Gastrocnemius medialis (tissue), 4 donors: ENCODE results near the gene TNRC18. TPM values are rescaled to one million over a fixed set of nuclear protein-coding genes. Genes with fewer than 3 reads are reported as not detected.

Source experiments
- ATAC-seq, 2 donors: fragments of 150-250 bp; one replicate each; pipeline ENCODE4 v1.9.1; 2016
- DNase-seq, 2 donors: peaks; one replicate each; pipeline ENCODE4 v3.0.0-alpha.2; 2019
- H3K27ac ChIP-seq, 4 donors: fragments of 200-600 bp; sonication (generic); 1 replicate in 1 of 4; 2 replicates in 3 of 4; pipeline ENCODE4 v1.5.1; 2016 to 2018; ENCODE audit warnings: mild to moderate bottlenecking in 2 of 4, moderate library complexity in 1 of 4
- H3K27me3 ChIP-seq, 3 donors: fragments of 200-600 bp; sonication (generic) in 2 of 3; 1 replicate in 1 of 3; 2 replicates in 2 of 3; pipeline versions ENCODE4 v1.5.1 to v1.6.0; 2016 to 2019; ENCODE audit warnings: mild to moderate bottlenecking in 1 of 3, moderate library complexity in 1 of 3
- H3K36me3 ChIP-seq, 2 donors: fragments of 200-600 bp; sonication (generic) in 1 of 2; one replicate each; pipeline ENCODE4 v1.5.1; 2017 to 2018
- H3K4me1 ChIP-seq, 2 donors: fragments of 200-600 bp; sonication (generic) in 1 of 2; one replicate each; pipeline ENCODE4 v1.5.1; 2016 to 2017; ENCODE audit warnings: mild to moderate bottlenecking in 2 of 2
- H3K4me3 ChIP-seq, 4 donors: fragments of 200-600 bp; sonication (generic) in 3 of 4; 1 replicate in 1 of 4; 2 replicates in 3 of 4; pipeline ENCODE4 v1.5.1; 2016 to 2019; ENCODE audit warnings: mild to moderate bottlenecking in 2 of 4
- H3K9me3 ChIP-seq, 3 donors: fragments of 200-600 bp; sonication (generic) in 2 of 3; 1 replicate in 1 of 3; 2 replicates in 2 of 3; pipeline ENCODE4 v1.5.1; 2016 to 2019
- CTCF ChIP-seq, 5 experiments: fragments of 450-650 bp in 3 of 5; fragments of 200-600 bp in 2 of 5; sonication (generic) in 2 of 5; IDR thresholded peaks in 4 of 5; conservative IDR thresholded peaks in 1 of 5; 1 replicate in 4 of 5; 2 replicates in 1 of 5; pipeline ENCODE4 v1.5.1; 2016 to 2019; ENCODE audit warnings: antibody characterized with exemption in 5 of 5, mild to moderate bottlenecking in 3 of 5, moderate library complexity in 3 of 5
- POLR2A ChIP-seq, 2 donors: fragments of 450-650 bp; IDR thresholded peaks; one replicate each; pipeline ENCODE4 v1.6.1; 2017; ENCODE audit warnings: antibody characterized with exemption in 2 of 2, mild to moderate bottlenecking in 2 of 2, moderate library complexity in 2 of 2
- in situ Hi-C, 4 donors: fragments of 200-750 bp; cut with MboI; loops; one replicate each; pipeline versions ENCODE4 v1.15.0 to v1.8.0; 2017; ENCODE audit warnings: low sequenced_read_pairs in 4 of 4
- intact Hi-C: fragments of 100-400 bp; cut with DNase I; formaldehyde crosslinking; loops from one replicate; pipeline ENCODE4 v1.15.1; 2023; ENCODE audit warnings: low total_unique reads
- total RNA-seq, 4 donors: library from RNA; depleted of rRNA; stranded (reverse); fragments of >200 nt; gene quantifications; one replicate each; pipeline versions ENCODE4 v1.1.0 to v1.2.3, GENCODE V29; 2016

The TNRC18 gene
- total RNA-seq, 4 donors from 2014 or later, result 8.7 to 31.2 (median 20.5) TPM

DNA sequence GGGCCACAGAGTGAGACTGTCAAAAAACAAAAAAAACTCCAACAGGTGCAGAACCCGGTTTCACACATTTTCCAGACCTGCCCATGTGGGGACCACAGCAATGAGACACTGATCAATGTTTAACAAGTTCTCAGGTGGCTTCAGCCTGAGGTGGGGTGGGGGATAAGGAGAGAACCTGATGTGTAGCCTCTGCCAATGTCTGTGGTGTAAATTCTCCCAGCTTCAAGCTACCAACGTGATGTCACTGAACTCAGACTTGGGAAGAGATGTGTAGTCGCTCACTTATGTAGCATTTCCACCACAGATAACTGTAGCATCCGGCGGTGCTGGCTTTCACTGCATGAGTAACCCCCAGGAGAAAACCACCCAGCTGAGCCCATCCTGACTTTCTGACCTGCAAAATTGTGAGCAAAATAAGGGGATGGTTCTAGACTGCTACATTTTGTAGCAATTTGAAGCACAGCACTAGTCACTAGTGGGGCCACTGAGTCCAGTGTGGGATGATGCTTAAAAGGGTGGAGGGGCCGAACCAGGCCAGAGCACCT, 13.8 kb upstream of the TNRC18 start:
- Histone ChIP-seq H3K4me3 (no peak overlapping the region), H3K27ac (no peak overlapping the region), H3K27me3 (no peaks in the 10 kb centered on the region), H3K36me3 (no peaks in the 10 kb centered on the region), H3K9me3 (no peaks in the 10 kb centered on the region), H3K4me1 (peaks cover 0 to 2% of the 10 kb centered on the region in 2 donors)
- no peak for DNase-seq
- intact Hi-C loops, result no loop called here
- no peak for TF ChIP-seq CTCF (IDR thresholded peaks at IDR 0.05 in 4 of 5, conservative IDR thresholded peaks at IDR 0.05 in 1 of 5)
- TF ChIP-seq POLR2A (IDR thresholded peaks at IDR 0.05), result no peak
- ATAC-seq, result no peak
- in situ Hi-C loops, result no loop called here

GRCh38 chr7:5436003-5436678, 12.5 kb upstream of the TNRC18 start:
- no peaks in the 10 kb centered on the region for H3K27me3 ChIP-seq
- no peak overlapping the region for H3K27ac ChIP-seq
- TF ChIP-seq POLR2A (IDR thresholded peaks at IDR 0.05), result no peak
- no peak for TF ChIP-seq CTCF (IDR thresholded peaks at IDR 0.05 in 4 of 5, conservative IDR thresholded peaks at IDR 0.05 in 1 of 5)
- ATAC-seq (no peak), DNase-seq (no peak)
- intact Hi-C loops, result no loop called here
- H3K4me1 ChIP-seq, result peaks cover 0 to 2% of the 10 kb centered on the region in 2 donors
- in situ Hi-C loops, result no loop called here
- no peaks in the 10 kb centered on the region for H3K36me3 ChIP-seq
- H3K9me3 ChIP-seq, result no peaks in the 10 kb centered on the region
- no peak overlapping the region for H3K4me3 ChIP-seq

GRCh38 chr7:5435291-5436002, 11.8 kb upstream of the TNRC18 start:
- in situ Hi-C loops, result no loop called here
- Histone ChIP-seq H3K4me3 (no peak overlapping the region), H3K9me3 (no peaks in the 10 kb centered on the region), H3K4me1 (peaks cover 0 to 2% of the 10 kb centered on the region in 2 donors), H3K27me3 (no peaks in the 10 kb centered on the region), H3K36me3 (no peaks in the 10 kb centered on the region), H3K27ac (no peak overlapping the region)
- ATAC-seq, result no peak
- DNase-seq, result no peak
- intact Hi-C loops, result no loop called here
- no peak for TF ChIP-seq POLR2A (IDR thresholded peaks at IDR 0.05)
- TF ChIP-seq CTCF (IDR thresholded peaks at IDR 0.05 in 4 of 5, conservative IDR thresholded peaks at IDR 0.05 in 1 of 5), result no peak

GRCh38 chr7:5433181-5433580, 9.5 kb upstream of the TNRC18 start:
- in situ Hi-C loops (no loop called here), intact Hi-C loops (no loop called here)
- no peak overlapping the region for H3K4me3 ChIP-seq
- no peaks in the 10 kb centered on the region for H3K27me3 ChIP-seq
- no peak for DNase-seq
- no peaks in the 10 kb centered on the region for H3K36me3 ChIP-seq
- TF ChIP-seq CTCF (IDR thresholded peaks at IDR 0.05 in 4 of 5, conservative IDR thresholded peaks at IDR 0.05 in 1 of 5) (no peak), POLR2A (IDR thresholded peaks at IDR 0.05) (no peak)
- H3K27ac ChIP-seq, result no peak overlapping the region
- H3K4me1 ChIP-seq, result peaks cover 16 to 22% of the 10 kb centered on the region in 2 donors
- no peaks in the 10 kb centered on the region for H3K9me3 ChIP-seq
- no peak for ATAC-seq
